ENCODE measurements around the gene NAT10.

The NAT10 gene

GRCh38 chr11:34191578-34191977 is 86.1 kb downstream of the NAT10 start:
- DNase-seq = no peak

DNA sequence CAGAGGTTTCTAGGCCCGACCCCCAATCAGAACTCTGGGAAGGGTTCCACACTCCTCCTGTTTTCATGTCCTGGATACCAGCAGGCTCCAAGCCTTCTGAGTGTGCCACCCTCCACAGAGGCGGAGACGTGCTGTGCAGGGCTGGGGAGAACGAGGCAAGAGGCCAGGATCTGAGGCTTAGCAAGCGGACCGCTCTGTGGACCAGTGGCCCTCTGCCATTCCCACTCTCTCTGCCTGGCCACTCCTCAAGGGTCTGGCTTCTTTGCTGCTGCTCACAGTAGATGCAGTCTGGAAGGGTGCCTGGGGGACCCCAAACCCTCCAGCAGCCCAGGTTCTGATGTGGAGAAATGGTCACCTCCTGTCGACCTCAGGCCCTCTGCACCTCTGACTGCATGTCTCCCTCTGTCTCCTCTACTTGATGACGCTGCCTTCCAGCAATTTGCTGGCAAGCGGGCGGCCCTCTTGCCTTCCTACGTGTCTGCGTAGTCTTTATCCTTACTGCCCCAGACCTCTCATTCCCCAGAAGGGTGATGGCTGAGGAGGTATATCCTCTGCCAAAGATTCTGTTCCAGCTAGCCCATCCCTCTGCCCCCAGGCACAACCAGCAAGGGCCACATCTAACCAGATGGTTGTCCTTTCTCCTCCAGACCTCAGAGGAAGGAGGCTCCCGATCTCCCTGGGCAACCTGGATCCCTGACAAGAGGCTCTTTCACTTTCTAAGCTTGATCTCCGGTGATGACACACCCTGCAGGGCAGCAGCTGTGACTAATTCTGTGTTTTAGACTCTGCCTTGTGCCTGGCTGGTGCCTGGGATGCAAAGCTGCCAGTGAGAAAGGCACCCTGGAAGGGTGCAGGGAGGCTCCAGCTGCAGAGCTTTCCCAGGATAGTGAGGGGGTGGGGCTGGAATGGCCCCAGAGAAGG is 87.3 kb downstream of the NAT10 start:
- DNase-seq = no peak

- DNase-seq = no peak
Observed at GRCh38 chr11:34194576-34195335, 89.3 kb downstream of the NAT10 start.

All from NCI-H2029 (cell line).